Duodenal mucosa (tissue), 2 donors: ENCODE data around the gene SLC35E1.

Source experiments
- H3K27ac ChIP-seq: one replicate; pipeline ENCODE4 v1.7.0; 2013; ENCODE audit warnings: low read depth, low read length
- H3K27me3 ChIP-seq, 2 donors: one replicate each; pipeline ENCODE4 v1.7.0; 2013; ENCODE audit warnings: low read length in 2 of 2, control low read depth in 1 of 2; ENCODE audit not compliant: insufficient read depth in 2 of 2, control insufficient read depth in 1 of 2
- H3K36me3 ChIP-seq, 2 donors: one replicate each; pipeline ENCODE4 v1.7.0; 2013; ENCODE audit warnings: low read length in 2 of 2, control low read depth in 1 of 2; ENCODE audit not compliant: insufficient read depth in 2 of 2, control insufficient read depth in 1 of 2
- H3K4me1 ChIP-seq, 2 donors: one replicate each; pipeline ENCODE4 v1.7.0; 2013; ENCODE audit warnings: low read length in 2 of 2, control low read depth in 1 of 2; ENCODE audit not compliant: insufficient read depth in 2 of 2, control insufficient read depth in 1 of 2
- H3K4me3 ChIP-seq, 2 donors: one replicate each; pipeline ENCODE4 v1.7.0; 2013; ENCODE audit warnings: low read length in 2 of 2, low read depth in 1 of 2
- H3K9ac ChIP-seq, 2 donors: one replicate each; pipeline ENCODE4 v1.7.0; 2013; ENCODE audit warnings: low read length in 2 of 2, low read depth in 1 of 2
- H3K9me3 ChIP-seq, 2 donors: one replicate each; pipeline ENCODE4 v1.7.0; 2013; ENCODE audit warnings: low read length in 2 of 2, control low read depth in 1 of 2; ENCODE audit not compliant: control insufficient read depth in 1 of 2

Gene SLC35E1

DNA sequence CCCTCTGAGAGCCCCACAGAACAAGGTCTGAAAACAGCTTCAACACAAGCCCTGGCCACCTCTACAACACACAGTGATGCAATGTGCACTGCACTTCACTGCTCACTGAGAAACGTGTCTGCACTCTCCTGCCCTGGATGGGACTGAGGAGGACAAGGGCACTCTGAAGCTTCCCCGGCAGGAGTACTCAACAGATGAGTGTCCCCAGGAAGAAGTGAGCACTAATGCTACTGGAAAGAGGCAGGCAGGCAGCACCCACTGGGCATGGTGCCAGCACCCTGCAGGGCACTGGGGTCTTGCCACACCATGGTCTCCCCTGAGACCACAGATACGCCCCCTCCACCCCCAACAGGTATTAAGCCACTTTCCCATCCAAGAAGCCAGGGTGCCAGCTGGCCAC is 17.7 kb upstream of the SLC35E1 start:
- H3K36me3 ChIP-seq, result peaks cover 0 to 4% of the 10 kb centered on the region in 2 donors
- H3K9ac ChIP-seq, result no peak overlapping the region
- H3K27ac ChIP-seq, result no peak overlapping the region
- no peak overlapping the region for H3K4me3 ChIP-seq
- H3K9me3 ChIP-seq, result no peaks in the 10 kb centered on the region
- H3K4me1 ChIP-seq, result peaks cover 72 to 84% of the 10 kb centered on the region in 2 donors
- H3K27me3 ChIP-seq, result no peaks in the 10 kb centered on the region

DNA sequence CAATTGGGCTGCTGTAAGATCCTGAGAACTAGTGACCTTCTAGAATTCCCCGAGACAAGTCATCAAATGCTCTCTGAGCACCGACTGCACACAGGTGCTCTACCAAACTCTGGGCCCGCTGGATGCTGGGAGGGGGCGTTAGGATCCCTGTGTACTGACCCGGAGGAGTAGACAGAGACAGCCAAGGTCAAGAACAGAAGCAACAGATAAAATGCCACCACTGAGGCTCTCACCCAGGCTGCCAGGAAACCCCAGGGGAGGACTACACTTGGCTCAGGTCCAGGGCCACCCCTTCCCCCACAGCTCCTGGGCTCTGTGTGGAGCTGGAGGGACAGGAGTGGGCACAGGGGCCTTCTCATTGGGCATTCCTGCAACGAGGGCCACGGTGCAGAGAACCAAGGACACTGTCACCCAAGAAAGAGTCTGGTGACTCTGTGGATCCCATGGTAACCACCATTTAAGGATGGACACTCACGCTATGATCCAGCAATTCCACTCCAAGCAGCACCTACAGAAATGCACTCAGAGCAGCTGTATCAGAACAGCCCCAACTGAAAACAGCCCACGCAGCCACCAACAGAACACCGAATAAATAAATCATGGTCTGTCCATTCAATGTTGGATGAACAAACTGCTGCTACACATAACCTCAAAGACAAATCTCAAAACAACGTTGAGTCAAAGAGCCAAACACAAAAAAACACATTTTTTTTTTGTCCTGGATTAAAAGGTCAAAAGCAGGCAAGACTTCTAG is 16.8 kb upstream of the SLC35E1 start:
- Histone ChIP-seq H3K36me3 (peaks cover 0 to 4% of the 10 kb centered on the region in 2 donors), H3K27ac (no peak overlapping the region), H3K9me3 (no peaks in the 10 kb centered on the region), H3K4me3 (no peak overlapping the region), H3K4me1 (peaks cover 72 to 83% of the 10 kb centered on the region in 2 donors), H3K27me3 (no peaks in the 10 kb centered on the region), H3K9ac (no peak overlapping the region)

DNA sequence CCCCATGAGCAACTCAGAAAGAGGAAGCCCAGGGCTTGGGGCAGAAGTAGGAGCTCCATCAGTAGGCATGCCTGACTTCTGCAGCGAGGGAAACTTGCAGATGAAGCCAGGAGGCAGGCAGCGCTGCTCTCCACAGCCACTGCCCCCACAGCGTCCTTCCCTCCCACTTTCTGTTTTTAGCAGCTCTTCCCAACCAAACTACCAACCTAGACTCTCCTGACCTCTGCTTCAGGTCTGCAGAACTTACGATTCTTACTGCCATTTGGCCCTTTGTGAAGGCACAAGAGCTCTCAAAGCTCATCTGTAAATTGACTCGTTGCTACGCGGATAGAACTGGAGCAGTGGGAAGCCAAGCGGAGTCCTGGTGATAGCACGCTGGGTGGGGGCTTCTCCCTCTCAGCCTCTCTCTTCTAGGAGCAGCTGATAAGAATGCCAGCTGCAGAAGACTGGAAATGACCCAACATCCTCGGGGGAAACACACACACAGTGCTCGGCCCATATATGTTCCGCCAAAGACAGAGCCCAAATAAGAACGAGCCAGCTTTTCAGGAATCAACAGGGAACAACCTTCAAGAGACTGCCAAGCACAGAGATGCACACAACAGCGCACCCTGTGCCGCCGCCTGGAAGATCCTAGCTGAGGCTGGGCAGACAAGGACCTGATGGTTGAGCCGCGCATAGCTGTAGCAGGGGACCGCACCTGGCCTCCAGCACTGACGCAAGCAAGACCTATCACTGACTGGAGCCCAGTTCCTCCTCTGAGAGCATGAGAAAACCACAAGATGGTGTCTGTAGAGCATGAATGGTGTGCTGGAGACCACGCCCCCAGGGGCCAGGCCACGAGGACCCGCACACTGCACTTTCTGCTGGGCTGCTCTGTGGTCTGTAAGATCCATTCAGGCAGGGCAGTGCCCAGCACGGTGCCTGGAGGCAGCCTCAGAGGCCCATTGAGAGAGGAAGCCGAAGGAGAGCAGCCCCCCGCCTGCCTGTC is 15.9 kb upstream of the SLC35E1 start:
- no peaks in the 10 kb centered on the region for H3K9me3 ChIP-seq
- peak overlapping the region; percentile 41 to 48 for H3K4me3 ChIP-seq
- peak overlapping the region; percentile 1 for H3K27ac ChIP-seq
- no peaks in the 10 kb centered on the region for H3K27me3 ChIP-seq
- peaks cover 0 to under 1% of the 10 kb centered on the region in 2 donors for H3K36me3 ChIP-seq
- H3K4me1 ChIP-seq, result peaks cover 72 to 83% of the 10 kb centered on the region in 2 donors
- H3K9ac ChIP-seq, result peak overlapping the region; percentile 20 to 44

DNA sequence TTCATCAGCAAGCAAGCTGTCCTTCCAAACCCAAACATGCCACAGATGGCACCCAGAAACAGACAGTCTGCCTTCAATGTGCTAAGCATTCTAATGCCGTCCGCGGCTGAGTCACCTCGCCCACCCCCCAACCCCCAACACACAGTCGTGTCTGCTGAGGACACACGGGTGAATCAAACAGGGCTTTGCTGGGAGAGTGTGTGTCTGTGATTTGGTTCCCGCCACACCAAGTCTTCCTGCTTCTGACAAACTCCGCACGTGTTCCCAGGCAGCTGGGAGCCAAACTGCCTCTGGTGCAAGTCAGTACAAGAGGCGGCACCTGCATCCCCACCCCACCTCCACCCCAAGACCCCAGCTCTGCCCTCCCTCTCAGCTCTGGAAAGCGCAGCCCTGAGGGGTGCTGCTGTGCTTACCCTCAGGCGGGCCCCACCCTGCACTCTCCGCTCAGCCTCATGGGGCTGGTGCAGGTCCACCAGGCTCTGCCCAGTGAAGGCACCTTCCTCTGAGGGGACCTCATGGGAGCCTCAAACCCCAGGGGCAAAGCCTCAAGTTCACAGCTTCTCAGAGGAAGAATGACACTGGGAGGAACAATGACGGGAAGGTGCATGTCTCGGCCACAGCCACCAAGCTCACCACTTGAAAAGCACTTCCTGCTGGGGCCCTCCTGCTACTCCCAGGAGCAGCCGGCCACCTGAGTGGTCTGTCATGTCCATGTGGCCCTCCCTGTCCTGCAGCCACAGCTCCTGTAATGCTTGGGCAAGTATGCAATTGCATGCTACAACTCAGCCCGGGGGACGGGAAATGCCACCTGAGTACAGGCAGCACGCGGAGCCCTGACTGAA is 15.0 kb upstream of the SLC35E1 start:
- H3K9ac ChIP-seq, result peak overlapping the region in 1 of 2 donors; percentile 44
- H3K4me1 ChIP-seq, result peaks cover 77 to 87% of the 10 kb centered on the region in 2 donors
- no peaks in the 10 kb centered on the region for H3K36me3 ChIP-seq
- H3K9me3 ChIP-seq, result no peaks in the 10 kb centered on the region
- H3K27me3 ChIP-seq, result no peaks in the 10 kb centered on the region
- H3K27ac ChIP-seq, result peak overlapping the region; percentile 23
- peak overlapping the region; percentile 41 to 48 for H3K4me3 ChIP-seq

DNA sequence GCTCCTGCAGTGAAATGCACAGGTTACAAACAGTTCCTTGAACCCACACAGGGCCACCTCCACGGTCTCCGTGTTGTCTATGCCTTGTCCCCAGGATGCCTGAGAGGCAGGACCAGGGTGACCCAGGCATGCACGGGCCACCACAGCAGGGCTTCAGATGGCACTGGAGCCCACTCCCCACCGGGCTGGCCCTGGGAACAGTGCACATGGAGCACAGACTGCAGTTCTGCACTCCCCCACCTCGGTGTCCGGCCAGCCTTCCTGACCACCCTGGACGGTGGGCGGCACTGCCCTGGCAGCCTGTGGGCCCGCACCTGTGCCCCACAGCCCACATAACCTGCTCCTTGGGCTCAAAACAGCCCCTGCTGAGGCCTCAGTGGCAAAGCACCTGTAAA is 14.3 kb upstream of the SLC35E1 start:
- Histone ChIP-seq H3K9ac (peak overlapping the region; percentile 36 to 50), H3K36me3 (peaks cover 0 to 3% of the 10 kb centered on the region in 2 donors), H3K9me3 (no peaks in the 10 kb centered on the region), H3K4me3 (peak overlapping the region; percentile 37 to 48), H3K27me3 (no peaks in the 10 kb centered on the region), H3K4me1 (peaks cover 84 to 89% of the 10 kb centered on the region in 2 donors), H3K27ac (peak overlapping the region; percentile 58)

DNA sequence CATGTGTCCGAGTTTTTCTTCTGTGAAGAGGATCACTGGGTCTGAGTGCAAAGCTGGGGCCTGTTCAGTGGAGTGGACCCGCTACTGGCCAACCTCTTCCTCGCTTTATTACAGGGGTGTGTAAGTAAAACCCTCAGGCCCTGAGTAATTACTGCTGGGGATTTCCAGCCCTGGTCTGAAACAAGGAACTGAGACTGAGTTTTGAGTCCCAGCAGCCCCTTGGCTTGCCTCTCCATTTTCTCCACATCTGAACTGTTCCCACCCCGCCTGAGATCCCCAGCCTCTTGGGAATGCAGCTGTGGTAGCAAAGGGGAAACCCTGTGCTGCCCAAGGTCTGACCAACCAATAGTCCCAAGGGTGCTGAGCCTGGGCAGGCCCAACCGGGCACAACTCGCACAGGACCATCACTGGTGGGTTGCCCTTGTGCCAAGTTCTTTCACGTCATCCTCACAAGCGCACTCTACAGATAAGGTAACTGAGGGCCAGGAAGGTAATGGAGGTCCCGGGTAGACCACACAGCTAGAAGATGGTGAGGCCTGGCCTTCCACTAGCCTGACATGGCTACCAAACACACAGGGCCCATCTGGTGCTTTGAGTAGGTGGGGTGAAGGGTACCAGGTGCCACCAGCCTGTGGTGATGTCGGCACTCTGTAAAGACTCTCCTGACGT is 13.7 kb upstream of the SLC35E1 start:
- H3K9me3 ChIP-seq, result no peaks in the 10 kb centered on the region
- H3K36me3 ChIP-seq, result peaks cover 5 to 7% of the 10 kb centered on the region in 2 donors
- H3K4me3 ChIP-seq, result peak overlapping the region; percentile 9 to 63
- peak overlapping the region; percentile 82 for H3K27ac ChIP-seq
- H3K4me1 ChIP-seq, result peaks cover 81 to 91% of the 10 kb centered on the region in 2 donors
- peak overlapping the region; percentile 48 to 50 for H3K9ac ChIP-seq
- H3K27me3 ChIP-seq, result no peaks in the 10 kb centered on the region

DNA sequence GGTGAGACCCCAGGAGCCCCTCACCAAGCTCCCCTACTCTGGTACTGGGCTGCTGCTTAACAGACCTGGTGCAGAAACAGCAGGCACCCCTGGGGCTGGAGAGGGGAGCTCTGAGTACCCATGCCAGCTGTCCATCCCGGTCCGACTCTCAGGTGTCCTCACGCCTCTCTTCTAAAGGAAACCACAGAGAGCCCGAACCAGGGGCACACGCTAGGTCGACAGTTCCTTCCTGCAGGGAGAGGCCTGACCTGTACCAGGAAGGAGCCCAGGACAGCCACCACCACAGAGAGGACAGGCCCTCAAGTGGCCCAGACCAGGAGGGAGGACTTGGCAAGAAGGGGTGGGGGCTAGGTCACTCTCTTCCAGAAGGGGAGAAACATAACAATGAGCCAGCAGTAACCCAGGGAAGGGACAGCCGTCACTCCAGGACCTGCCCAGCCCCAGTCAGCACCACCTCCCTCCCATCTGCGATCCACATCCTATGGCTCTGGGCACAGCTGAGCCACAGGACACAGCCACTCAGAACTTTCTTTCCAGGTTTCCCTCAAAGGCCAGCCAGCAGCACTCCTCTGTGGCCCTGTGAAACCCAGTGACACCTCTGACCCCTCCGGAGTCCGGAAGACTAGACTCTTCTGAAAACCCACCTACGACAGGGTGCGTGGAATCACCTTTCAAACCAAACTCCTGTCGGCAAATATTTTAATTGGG is 13.0 kb upstream of the SLC35E1 start:
- peaks cover 78 to 89% of the 10 kb centered on the region in 2 donors for H3K4me1 ChIP-seq

DNA sequence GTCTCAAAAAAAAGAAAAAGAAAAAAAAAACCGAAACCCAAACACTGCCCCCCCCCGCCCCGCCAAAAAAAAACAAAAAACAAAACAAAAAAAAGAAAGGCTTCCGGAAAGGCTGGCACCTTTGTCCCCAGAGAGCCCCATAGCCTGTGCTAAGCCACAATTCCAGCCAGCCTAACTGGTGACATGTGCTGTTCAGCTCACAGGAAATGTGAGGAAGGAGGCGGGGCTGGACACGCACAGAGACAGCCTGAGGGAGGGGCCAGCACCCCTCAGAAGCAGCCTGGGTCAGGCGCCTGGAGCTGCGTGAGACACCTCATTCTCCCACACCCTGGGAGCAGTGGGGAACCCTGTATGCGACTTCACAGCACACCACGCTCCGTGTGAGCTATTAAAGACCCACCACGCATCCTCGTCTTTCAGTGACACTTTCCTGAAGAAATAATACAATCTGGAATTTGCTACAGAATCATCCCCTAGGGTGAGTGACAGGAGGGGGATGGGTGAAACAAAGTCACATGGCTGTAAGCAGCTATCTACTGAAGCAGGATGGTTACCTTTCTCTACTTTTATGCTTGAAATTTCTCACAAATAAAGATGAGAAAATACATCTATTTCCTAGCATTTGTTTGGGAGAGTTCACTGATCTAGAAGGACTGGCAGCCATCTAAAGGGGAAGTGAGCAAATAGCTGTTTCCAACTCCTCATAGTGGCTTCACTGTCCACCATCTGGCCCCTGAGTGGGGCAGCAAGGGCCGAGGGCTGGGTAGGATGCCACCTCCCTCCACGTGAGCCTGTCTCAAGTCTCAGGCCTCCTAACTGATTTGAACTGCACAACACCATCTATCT is 12.3 kb upstream of the SLC35E1 start:
- Histone ChIP-seq H3K9ac (peak overlapping the region; percentile 48 to 50), H3K4me3 (peak overlapping the region; percentile 52 to 63), H3K27me3 (no peaks in the 10 kb centered on the region), H3K9me3 (no peaks in the 10 kb centered on the region), H3K4me1 (peaks cover 71 to 83% of the 10 kb centered on the region in 2 donors), H3K36me3 (peaks cover 10 to 13% of the 10 kb centered on the region in 2 donors), H3K27ac (peak overlapping the region; percentile 82)

More for the DNA sequence above, 13.0 kb upstream of the SLC35E1 start:
- Histone ChIP-seq H3K27ac (peak overlapping the region; percentile 82), H3K9me3 (no peaks in the 10 kb centered on the region), H3K9ac (peak overlapping the region; percentile 48 to 50), H3K36me3 (peaks cover 8 to 12% of the 10 kb centered on the region in 2 donors), H3K27me3 (no peaks in the 10 kb centered on the region), H3K4me3 (peak overlapping the region; percentile 52 to 63)
